ENCODE results near the gene ZSWIM9.

Gene ZSWIM9

DNA sequence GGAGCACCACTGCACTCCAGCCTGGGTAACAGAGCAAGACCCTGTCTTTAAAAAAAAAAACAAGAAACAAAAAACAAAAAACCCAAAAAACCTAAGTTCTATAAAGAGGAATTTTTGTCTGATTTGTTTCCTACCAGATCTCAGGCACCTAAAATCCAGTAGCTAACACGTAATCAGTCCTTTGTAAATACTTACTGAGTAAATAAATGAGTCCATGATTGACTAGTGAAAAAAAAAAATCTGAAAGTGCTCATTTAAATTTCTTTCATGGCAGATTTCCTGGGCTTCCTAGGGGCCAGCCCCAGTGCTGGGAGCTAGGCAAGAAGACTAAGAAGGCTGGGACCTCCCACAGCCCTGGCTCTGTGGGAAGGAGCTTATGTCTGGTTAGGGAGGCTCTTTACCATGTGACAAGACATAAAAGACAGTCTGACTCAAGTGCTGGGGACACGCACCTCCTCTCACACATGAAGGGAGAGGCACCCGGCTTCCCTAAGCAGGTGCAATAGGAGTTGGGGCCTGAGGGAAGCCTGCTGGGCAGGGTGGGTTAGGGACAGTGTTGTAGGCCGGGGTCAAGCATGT, 22.8 kb upstream of the ZSWIM9 start:
- DNase-seq (ENCODE audit: insufficient read length) (no peak), FAIRE-seq (no peak)
- TF ChIP-seq POLR2A (IDR thresholded peaks at IDR 0.05; ENCODE audit: low read depth, low read length) (no peak), TAF1 (IDR thresholded peaks at IDR 0.05; ENCODE audit: borderline replicate concordance, low read depth, low read length) (no peak), POLR2AphosphoS5 (IDR thresholded peaks at IDR 0.05; ENCODE audit: low read depth, low read length) (no peak)

GRCh38 chr19:48148576-48148975, 21.9 kb upstream of the ZSWIM9 start:
- no peak for DNase-seq (ENCODE audit: insufficient read length)
- FAIRE-seq: no peak
- no peak for TF ChIP-seq TAF1 (IDR thresholded peaks at IDR 0.05; ENCODE audit: borderline replicate concordance, low read depth, low read length)
- TF ChIP-seq POLR2AphosphoS5 (IDR thresholded peaks at IDR 0.05; ENCODE audit: low read depth, low read length): no peak

- TF ChIP-seq POLR2A (IDR thresholded peaks at IDR 0.05; ENCODE audit: low read depth, low read length) (no peak), TAF1 (IDR thresholded peaks at IDR 0.05; ENCODE audit: borderline replicate concordance, low read depth, low read length) (no peak), POLR2AphosphoS5 (IDR thresholded peaks at IDR 0.05; ENCODE audit: low read depth, low read length) (no peak)
- no peak for DNase-seq (ENCODE audit: insufficient read length)
- no peak for FAIRE-seq
Measured at GRCh38 chr19:48149430-48149829, 21.1 kb upstream of the ZSWIM9 start.

GRCh38 chr19:48152551-48152950, 17.9 kb upstream of the ZSWIM9 start:
- no peak for DNase-seq (ENCODE audit: insufficient read length)
- FAIRE-seq: peak; percentile 84
- TF ChIP-seq POLR2A (IDR thresholded peaks at IDR 0.05; ENCODE audit: low read depth, low read length) (no peak), POLR2AphosphoS5 (IDR thresholded peaks at IDR 0.05; ENCODE audit: low read depth, low read length) (no peak), TAF1 (IDR thresholded peaks at IDR 0.05; ENCODE audit: borderline replicate concordance, low read depth, low read length) (no peak)

DNA sequence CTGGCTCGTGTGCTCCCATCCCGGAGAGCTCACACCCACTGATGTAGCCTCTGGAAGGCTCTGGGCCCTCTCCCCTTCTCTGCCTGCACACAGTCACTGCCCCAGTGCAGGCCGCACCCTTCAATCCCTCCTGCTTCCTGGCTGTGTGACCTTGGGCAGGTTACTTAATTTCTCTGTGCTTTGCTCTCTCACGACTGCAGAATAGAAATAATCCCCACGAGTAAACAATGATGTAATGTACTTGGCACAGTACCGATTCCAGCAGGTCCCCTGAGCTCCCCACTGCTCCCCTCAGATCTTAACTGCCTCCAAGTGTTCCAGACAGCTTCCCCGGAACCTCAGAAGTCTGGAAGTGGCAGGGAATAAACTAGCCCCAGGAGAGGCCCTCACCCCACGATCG, 16.5 kb upstream of the ZSWIM9 start:
- DNase-seq (ENCODE audit: insufficient read length) (no peak), FAIRE-seq (no peak)
- TF ChIP-seq TAF1 (IDR thresholded peaks at IDR 0.05; ENCODE audit: borderline replicate concordance, low read depth, low read length): no peak

- no peak for DNase-seq (ENCODE audit: insufficient read length)
- TF ChIP-seq POLR2A (IDR thresholded peaks at IDR 0.05; ENCODE audit: low read depth, low read length) (0 out of 2 replicates have a peak, but pooled peaks have one; percentile 14), POLR2AphosphoS5 (IDR thresholded peaks at IDR 0.05; ENCODE audit: low read depth, low read length) (no peak), TAF1 (IDR thresholded peaks at IDR 0.05; ENCODE audit: borderline replicate concordance, low read depth, low read length) (no peak)
- no peak for FAIRE-seq
Measured at GRCh38 chr19:48158210-48158790, 12.2 kb upstream of the ZSWIM9 start.

DNA sequence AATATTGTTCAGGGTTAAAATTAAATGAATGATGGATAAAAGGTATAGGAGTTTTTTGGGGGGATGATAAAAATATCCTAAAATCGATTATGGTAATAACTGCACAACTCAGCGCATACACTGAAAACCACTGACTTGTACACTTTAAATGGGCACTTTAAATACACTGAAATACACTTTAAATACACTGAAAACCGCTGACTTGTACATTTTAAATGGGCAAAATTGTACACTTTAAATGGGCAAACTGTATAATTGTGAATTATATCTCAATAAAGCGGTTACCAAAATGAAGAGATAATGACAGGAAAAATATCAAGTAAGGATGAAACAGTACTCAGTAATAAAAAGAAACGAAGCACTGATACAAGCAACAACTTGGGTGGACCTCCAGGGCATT, 1.8 kb upstream of the ZSWIM9 start:
- FAIRE-seq (no peak), DNase-seq (ENCODE audit: insufficient read length) (no peak)
- TF ChIP-seq POLR2AphosphoS5 (IDR thresholded peaks at IDR 0.05; ENCODE audit: low read depth, low read length): no peak
- no peak for TF ChIP-seq POLR2A (IDR thresholded peaks at IDR 0.05; ENCODE audit: low read depth, low read length)
- TF ChIP-seq TAF1 (IDR thresholded peaks at IDR 0.05; ENCODE audit: borderline replicate concordance, low read depth, low read length): no peak

- no peak for FAIRE-seq
- DNase-seq (ENCODE audit: insufficient read length): peak; percentile 67
- no peak for TF ChIP-seq POLR2AphosphoS5 (IDR thresholded peaks at IDR 0.05; ENCODE audit: low read depth, low read length)
- no peak for TF ChIP-seq TAF1 (IDR thresholded peaks at IDR 0.05; ENCODE audit: borderline replicate concordance, low read depth, low read length)
- no peak for TF ChIP-seq POLR2A (IDR thresholded peaks at IDR 0.05; ENCODE audit: low read depth, low read length)
Measured at GRCh38 chr19:48169578-48169938, 922 bp upstream of the ZSWIM9 start.

DNA sequence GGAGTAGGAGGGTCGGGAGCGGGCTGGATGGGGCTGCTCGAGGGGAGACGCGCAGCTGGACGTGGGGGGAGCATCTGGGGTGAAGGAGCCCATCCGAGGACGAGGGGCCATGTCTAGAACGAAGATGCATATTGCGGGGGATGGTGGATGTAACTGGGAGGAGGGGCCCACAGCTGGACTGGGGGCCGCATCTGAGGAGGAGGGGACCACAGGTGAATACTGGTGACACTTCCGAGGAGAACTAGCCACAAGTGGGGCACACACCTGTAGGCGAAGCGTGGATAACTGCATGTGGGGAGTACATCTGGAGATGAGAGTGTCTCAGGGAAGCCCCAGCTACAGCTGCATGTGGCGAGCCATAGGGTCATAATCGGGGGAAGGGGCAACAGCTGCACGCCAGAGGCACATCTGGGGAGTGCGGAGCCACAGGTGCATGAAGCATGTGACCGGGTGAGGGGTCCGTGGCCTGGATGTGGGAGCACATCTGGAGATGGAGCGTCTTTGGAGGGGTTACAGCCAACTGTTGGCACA, 402 bp downstream of the ZSWIM9 start:
- no peak for TF ChIP-seq POLR2A (IDR thresholded peaks at IDR 0.05; ENCODE audit: low read depth, low read length)
- no peak for TF ChIP-seq POLR2AphosphoS5 (IDR thresholded peaks at IDR 0.05; ENCODE audit: low read depth, low read length)
- TF ChIP-seq TAF1 (IDR thresholded peaks at IDR 0.05; ENCODE audit: borderline replicate concordance, low read depth, low read length): no peak
- DNase-seq (ENCODE audit: insufficient read length) (no peak), FAIRE-seq (no peak)

GRCh38 chr19:48171710-48172109, 1.2 kb downstream of the ZSWIM9 start:
- DNase-seq (ENCODE audit: insufficient read length) (no peak), FAIRE-seq (no peak)
- TF ChIP-seq POLR2A (IDR thresholded peaks at IDR 0.05; ENCODE audit: low read depth, low read length): no peak
- no peak for TF ChIP-seq POLR2AphosphoS5 (IDR thresholded peaks at IDR 0.05; ENCODE audit: low read depth, low read length)
- TF ChIP-seq TAF1 (IDR thresholded peaks at IDR 0.05; ENCODE audit: borderline replicate concordance, low read depth, low read length): no peak

DNA sequence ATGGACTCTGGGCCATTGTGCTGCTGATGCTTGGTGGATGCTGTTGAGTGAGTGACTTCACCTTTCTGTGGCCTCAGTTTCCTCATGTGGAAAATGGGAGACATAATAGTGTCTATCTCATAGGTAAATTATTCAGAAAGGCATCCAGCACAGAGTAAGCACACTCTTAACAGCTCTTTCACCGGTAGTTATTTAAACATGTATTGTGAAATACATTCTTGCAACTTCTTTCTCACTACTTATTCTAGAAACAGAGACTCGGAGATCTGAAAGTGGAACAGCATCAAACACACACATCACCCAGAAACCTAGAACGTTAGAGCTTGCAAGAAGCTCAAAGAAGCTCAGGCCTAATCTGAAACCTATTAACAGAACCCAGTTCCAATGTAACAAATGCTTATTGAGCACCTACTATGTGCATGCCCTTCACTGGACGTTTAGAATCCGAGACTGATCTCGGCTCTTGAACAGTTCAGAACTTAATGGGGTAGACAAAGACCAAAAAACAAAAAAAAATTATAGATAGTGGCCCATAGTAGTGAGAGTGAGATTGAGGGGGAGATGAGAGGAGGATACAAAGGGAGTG, 4.1 kb downstream of the ZSWIM9 start:
- TF ChIP-seq POLR2AphosphoS5 (IDR thresholded peaks at IDR 0.05; ENCODE audit: low read depth, low read length) (no peak), TAF1 (IDR thresholded peaks at IDR 0.05; ENCODE audit: borderline replicate concordance, low read depth, low read length) (no peak), POLR2A (IDR thresholded peaks at IDR 0.05; ENCODE audit: low read depth, low read length) (no peak)
- no peak for FAIRE-seq
- DNase-seq (ENCODE audit: insufficient read length): no peak

DNA sequence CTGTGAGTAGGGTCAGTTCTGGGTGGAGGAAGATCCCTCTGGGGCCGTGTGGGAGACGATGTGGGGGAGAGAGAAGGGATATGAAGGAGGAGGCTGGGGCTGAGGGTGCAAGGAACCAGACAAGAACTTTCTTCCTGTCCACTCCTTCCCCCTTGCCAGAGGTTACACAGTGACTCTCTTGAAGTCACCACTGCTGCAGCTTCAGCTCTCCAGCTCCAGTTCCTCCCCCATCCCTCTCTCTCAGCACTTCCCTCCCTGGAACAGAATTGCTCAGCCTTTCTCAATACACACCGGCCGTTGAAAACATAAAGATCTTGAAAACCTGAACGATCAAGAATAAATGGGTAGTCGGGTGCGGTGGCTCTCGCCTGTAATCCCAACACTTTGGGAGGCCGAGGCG, 5.1 kb downstream of the ZSWIM9 start:
- no peak for FAIRE-seq
- no peak for TF ChIP-seq POLR2A (IDR thresholded peaks at IDR 0.05; ENCODE audit: low read depth, low read length)
- TF ChIP-seq POLR2AphosphoS5 (IDR thresholded peaks at IDR 0.05; ENCODE audit: low read depth, low read length): no peak
- no peak for TF ChIP-seq TAF1 (IDR thresholded peaks at IDR 0.05; ENCODE audit: borderline replicate concordance, low read depth, low read length)
- no peak for DNase-seq (ENCODE audit: insufficient read length)
